Stimulated activated CD4-positive, alpha-beta T cell treated with anti-CD3 and anti-CD28 coated beads, Interleukin-2, amount 100 ng/mL, for 48 hours (primary cell): ENCODE results near the gene POP4.
A peak's percentile ranks its signal among the peaks of the same experiment; 100 is the strongest.

Source experiments
- DNase-seq, 2 donors: peaks; one replicate each; pipeline ENCODE4 v3.0.0-alpha.2; 2020

The POP4 gene

DNA sequence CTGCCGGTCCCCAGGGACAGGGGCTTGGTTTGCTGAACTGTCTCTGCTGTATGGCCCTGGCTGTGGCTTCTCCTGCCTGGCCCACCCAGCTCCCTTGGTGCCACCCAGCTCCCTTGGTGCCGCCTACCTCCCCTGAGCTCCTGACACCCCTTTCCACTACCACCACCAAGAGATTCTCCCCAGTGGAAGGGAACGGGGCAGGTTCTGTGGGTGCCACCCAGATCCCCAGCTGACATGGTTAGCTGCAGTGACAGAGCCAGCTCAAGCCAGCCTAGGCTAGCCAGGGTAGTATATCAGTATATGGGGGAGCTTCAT lies 28.5 kb upstream of the POP4 start:
- no peak for DNase-seq

DNA sequence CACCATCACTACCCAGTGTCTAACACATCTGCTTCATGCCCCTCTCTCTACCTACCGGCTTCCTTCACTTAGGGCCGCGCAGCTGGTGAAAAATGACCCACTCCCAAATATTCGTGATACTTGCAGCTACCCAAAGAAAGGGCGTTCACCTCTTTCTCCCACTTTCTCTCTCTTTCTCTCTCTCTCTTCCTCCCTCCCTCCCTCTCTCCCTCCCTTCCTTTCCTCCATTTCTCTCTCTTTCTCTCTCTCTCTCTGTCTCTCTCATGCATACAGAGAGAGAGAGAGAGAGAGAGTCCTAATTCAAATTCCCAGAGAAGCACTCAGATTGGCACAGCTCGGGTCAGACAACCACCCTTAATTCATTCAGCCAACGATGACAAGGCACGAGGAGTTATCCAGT lies 27.7 kb upstream of the POP4 start:
- no peak for DNase-seq

DNA sequence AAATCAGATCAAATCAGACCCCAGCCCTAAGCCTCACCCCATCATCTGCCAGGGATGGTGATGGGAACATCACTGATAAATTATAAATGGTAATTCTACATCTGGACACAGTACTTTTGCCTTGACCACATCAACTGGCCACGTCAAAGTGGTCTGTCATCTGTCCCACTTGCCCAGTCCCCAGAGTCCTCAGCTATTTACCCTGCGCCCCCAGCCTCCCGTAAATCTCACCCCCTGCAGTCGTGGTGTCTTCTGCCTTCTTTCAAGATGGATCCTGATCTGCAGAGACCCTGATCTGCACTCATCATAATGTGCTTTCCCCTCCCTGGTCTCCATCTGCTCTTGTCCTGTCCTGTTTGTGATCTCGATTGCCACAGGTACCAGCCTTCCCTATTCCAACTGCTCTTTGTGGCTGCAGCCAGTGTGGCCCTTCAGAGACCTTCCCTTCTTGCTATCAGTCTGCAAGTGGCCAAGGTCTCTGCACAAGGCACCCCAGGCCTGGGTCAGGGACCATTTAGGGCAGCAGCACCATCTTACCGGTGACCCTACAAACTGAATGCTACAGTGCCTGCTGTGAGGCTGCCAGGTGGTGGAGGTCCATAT lies 26.7 kb upstream of the POP4 start:
- no peak for DNase-seq

DNA sequence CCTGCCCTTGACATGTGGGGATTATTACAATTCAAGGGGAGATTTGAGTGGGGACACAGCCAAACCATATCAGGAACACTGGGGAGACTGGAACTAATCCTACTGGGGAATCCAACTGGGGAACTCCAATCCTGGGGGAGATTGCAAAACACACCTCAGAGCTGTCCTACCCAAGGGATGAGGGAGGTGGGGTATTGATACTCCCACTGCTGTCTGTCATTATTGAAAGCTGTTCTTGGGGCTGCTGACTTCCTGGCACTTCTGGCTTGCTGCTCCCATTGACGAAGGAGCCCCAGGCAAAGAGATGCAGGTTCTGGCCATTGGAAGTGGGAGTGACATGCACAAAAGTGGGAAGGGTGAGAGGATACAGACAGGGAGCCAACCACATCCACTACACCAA lies 24.7 kb upstream of the POP4 start:
- no peak for DNase-seq

DNA sequence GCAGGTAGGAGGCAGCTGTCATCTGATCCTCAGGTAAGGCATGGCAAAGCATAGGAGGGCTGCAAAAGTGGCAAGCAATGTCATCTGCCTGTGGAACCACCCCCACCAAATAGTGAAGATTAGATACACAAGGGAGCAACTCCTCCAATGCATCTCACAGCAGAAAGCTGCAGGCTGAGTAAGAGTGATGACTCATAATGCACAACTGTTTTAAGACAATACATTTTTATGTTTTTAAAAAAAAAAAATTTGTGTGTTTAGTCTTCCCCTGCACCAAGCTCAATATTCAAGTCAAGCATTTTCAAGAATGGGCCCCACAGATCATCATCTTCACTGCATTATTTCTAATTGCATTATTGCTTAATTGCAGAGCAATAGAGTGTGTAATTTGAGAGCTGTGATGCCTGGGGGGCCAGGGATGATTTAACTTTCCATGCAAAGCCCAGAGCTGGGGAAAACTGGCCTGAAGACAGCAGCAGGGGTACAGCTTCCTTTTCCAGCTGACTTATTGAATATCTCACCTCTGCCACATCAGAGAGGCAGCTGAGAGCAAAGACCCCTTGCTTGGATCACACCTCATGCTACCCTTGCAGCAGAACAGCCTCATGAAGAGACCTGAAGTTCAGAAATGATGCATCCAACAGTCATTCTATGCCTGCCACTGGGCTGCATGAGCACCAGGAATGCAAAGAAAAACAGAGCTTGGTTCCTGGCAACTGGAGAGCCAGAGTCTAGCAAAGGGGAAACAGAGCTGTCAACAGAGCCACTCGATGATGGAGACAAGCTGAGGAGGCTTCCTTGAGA lies 22.7 kb upstream of the POP4 start:
- no peak for DNase-seq

DNA sequence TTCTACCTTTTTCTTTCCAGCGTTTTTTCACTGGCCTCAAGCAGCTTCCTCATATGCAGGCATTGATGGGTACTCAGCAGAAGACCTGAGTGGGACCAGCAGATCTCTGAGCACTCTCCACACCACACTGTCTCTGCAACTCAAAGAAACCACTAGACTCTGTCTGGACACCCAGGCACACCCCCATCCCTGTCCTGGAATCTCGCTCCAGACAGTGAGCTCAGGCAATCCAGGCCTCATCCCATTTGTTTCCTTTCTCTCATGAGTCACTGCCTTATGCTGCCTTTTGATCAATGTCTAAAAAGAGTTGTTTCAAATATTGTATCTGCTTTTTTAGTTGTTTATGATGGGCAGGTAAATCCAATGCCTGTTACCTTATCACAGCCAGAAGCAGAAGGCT lies 19.7 kb upstream of the POP4 start:
- DNase-seq = no peak

DNA sequence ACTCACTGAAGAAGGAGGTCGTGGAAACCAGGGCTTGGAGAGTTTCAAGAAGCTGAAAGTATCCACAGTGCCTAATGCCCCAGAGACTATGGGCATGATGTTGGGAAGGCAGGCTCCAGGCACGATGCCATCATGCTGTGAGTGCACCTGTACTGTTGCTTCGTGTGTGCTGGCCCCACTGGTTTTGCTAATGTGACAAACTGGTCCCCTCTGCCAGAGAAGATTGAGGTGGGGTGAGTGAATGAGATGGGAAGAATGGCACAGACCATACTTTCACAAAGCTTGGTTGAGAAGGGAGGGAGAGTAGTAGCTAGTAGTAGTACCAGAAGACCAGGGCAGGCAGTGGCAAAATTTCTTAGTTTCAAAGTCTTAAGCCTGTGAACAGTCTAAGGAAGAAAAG lies 19.0 kb upstream of the POP4 start:
- DNase-seq = no peak

DNA sequence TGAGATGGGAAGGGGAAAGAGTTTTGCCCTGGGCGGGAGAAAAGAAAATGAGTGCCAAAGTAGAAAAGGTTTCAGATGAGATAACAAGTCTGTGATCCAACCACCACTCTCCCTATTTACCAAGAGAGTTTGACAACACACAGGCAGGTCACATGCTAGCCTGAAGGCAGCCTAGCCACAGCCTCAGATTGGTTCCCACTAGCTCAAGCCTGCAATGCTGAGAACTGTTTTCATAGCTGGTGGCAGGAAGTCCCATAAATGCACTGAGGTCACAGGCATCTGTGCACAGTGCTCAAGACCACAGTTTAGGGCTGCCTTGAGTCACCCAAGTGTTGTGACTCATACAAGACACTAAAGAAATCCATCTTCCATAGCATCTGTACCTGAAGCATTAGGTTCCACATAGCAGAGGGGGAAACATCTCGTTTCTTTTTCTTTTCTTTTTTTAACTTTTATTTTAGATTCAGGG lies 18.5 kb upstream of the POP4 start:
- peak; percentile 34 to 53 for DNase-seq

DNA sequence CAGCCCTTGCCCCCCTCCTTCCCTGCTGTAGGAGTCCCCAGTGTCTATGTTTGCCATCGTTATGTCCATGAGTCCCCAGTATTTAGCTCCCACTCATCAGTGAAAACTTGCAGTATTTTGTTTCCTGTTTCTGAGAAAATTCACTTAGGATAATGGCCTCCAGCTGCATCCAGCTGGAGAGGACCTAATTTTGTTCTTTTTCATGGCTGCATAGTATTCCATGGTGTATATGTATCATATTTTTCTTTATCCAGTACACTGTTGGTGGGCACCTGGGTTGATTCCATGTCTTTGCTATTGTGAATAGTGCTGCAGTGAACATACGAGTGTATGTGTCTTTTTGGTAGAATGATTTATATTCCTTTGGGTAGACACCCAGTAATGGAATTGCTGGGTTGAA lies 18.0 kb upstream of the POP4 start:
- no peak for DNase-seq

DNA sequence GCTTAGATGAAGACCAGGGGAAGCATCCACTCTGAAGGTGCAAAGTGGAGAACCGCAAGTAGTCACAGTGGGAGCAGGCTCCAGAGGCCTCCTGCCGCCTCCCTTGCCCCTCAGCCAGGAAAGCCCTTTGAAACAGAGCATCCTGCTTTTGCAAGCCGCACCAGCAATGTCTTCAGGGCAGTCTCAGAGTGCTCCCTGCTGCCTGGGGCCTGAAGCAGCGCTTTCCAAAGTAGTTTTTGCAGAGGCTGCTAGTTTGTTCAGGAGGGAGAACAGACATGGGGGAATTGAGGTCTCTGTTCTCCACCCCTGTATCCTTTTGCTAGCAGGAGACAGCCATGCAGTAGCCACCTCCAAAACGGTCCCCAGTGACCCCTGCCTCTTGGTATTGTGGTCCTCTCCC lies 15.8 kb upstream of the POP4 start:
- DNase-seq = no peak

DNA sequence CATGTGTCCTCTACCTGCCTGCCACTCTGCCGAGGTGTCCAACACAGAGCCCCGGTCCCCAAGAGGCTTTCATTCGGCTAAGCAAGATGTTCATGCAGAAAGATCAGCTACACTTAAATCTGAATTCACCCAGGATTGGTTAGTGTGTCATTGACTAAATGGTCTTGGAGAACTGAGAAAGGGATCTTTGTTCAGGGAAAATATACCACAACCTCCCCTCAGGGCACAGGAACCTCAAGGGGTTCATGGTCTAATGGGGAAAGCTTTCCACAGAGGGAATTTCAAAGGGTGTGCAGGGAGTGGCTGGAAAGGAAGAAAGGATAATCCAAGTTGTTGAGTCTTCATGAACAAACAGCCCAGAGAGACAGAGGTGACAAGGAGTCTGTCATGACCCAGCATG lies 14.4 kb upstream of the POP4 start:
- DNase-seq = no peak

DNA sequence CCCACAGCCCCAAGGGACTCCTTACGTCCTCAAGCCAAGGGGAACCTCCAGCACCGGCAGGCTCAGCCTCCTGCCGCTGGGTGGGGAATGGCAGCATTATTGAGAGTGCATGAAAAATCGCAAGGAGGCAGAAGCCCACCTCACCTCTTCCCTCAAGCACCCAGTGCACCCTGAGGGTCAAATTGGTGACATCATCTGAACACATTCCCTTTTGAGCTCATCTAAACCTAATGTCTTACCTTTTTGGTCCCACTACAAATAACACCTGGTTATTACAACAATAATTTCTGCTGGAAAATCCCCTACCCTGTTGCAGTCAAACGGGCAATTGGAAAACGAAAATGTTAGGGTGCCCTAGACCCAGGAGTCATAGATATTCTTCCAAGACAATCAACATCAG lies 12.2 kb upstream of the POP4 start:
- no peak for DNase-seq

DNA sequence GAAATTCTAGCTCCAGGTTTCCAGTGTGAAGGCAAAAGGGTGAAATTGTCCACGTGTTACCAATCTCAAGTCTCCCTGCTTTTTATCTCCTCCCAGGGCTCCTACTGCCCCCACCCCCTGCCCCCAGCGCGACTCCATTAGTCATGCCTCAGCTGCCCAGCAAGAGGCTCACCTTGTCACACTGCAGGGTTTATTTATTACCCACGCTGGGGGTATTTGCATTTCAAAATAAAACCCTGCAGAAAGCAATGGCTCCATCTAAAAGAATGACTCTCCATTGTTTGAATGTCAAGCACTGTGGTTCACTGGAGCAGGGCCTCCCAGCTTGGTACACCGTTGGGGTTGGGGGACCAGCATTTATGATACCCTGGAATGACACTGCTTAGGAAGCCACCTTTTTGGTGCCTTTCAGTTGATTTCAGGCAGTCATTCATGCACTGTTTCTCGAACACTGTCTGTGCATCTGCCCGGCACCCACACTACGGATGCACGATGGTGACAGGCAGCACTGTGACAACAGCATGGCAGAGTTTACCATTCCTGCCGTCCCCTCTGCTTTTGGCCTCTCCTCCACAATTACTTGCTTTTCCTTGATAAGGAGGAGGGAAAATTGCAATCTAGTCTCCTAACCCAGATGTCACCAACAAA lies 9.9 kb upstream of the POP4 start:
- no peak for DNase-seq

DNA sequence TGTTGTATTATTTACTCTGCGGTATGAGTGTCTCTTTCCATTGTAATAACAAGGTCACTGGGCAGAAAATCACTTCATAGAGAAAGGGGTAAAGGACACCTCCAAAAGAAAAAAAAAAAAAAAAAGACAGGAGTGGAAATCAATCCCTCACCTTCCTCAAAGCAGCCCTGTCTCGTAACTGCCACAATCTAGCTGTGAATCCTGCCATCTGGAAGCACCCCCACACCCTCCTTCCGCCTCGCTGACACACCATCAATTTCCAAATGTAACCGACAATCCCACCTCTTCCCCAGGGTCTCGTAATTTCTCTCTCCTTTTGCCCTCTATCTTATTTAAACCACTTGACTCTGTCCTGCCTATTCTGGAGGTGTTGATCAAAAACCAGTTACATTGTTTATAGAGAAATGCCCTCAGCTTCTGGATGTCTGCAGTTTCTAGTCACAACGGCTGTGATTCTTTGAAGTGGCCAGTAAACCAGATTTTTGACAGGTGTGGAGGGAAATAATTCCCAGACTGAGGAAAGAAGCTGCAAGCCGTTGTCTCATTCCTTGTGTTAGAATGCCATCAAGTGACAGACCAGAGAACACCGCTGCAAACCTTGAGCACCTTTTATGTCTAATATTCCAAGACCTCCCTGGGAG lies 9.1 kb upstream of the POP4 start:
- no peak for DNase-seq

DNA sequence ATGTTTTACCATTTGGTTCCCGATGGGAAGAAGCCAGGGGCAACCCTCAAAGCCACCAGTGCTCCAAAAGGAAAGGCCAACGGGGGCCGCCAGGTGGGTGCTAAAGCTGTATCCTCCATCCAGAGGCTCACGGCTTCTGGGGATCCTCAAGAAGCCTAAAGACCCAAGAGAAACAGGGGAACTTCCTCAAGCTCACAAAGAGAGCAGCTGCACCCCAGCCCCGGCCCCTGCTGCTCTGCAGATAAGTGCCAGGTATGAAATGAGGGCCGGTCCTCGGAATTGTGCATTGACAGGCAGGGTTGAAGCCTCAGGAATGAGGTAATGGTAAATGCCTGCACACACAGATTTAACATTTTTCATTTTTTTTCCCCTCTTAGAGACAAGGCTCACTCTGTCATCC lies 8.0 kb upstream of the POP4 start:
- DNase-seq = no peak

DNA sequence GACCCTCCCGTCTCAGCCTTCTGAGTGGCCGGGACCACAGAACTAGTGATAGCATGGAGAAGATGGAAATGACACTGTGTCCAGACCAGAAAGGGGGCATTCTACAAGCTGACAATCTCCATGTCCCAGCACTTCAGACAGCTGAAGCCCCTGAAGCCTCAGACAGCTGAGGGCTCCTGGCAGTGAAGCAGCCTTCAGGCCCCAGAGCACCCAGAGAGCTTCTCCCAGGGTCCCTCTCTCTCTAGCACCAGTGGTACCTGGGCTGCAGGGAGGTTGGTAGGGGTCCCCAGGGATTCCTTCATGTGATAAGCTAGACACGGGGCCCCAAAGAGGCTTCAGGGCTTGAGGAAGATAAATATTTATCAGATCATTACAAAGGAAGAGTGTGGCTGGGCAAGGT lies 7.6 kb upstream of the POP4 start:
- no peak for DNase-seq

DNA sequence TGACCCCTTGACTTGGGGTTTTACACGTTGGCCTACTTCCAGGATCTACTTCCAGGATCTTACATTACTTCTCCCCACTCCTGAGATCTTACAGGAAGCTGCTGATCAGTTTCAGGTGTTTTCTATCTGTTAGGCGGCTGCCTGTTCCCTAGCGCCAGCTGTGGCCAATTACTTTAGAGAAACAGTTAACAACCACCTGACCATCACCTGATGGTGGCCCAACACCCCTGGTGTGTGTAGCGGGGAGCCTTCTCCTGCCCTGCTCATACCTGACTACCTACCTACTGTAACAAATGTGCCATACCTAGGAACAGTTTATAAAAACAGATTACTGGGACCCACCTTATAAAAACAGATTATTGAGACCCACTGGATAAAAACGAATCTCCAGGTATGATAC lies 2.8 kb upstream of the POP4 start:
- no peak for DNase-seq

DNA sequence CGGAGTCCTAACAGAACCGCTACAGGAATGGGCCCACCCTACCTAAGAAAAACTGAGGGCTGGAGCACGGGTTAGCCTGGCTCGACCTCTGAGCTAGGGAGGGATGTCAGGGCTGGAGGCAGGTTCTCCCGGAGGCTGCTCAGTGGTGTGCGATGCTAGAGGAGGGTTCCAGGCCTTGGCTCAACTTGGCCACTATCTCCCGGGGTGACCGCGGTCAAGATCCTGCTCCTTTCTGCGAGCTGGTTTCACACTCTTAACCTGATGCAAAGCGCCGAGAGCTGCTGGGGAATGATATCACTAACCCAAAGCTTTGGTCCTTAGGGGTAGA lies 301 bp downstream of the POP4 start:
- no peak for DNase-seq

DNA sequence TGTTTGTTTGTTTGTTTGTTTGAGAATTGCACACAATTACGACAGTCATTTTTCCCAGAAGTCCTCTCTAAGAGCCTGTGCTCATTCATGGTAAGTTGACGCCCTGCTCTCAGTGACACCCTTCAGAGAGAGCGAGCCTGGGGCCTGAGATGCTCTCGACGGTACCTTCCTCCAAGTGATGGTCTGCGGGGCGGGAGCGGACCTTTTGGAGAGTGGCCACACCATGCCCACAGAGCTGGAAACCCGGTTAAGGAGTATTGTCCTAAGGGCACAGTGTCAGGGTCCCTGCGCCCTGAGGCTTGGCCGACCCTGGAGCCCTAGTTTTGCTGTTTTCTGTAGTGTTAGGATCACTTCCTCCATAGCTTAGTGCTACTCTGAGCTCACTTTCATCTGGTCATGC lies 3.6 kb downstream of the POP4 start:
- no peak for DNase-seq

DNA sequence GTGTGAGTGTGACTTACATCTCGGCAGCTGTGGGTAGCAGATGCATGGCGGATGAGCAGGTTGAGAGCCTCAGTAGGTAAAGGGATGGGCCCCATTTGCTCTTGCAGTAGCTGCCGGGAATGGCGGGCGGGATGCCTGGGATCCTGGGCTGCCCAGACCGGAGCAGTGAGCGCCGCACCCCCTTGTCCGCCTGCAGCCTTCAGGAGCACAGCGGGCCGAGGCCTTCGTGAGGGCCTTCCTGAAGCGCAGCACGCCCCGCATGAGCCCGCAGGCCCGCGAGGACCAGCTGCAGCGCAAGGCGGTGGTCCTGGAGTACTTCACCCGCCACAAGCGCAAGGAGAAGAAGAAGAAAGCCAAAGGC lies 4.1 kb downstream of the POP4 start:
- DNase-seq = no peak

DNA sequence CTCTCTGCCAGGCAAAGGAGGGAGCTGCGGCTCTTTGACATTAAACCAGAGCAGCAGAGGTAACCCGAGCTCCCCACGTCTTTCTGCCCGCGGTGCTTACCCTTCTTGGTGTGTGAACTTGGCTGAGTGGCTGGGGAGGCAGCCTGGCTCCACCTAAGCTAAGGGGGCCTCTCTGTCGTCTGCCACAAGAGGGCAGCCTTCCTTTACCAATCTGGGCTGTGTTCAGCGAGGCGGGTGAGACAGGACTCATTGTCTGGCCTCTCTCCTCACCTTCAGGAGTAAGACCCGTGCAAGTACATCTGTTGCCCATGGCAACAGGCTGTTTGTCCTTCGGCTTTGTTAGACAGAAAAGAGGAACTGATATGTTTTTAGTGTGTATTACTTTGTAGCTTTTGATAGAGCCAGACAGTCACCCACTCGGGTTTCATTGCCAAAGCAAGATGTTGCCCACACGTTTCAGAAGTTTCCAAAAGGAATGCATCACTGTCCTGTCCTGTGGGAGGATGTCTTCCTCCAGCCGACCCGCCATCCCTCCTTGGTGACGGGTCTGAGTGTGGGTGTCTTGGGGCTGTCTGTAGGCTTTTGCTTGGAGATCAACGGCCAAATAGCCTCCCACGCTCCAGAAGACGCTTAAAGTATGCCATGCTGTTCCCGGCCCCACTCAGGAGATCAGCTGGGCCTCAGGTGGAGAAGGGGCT lies 4.6 kb downstream of the POP4 start:
- DNase-seq = peak; percentile 78 to 82

DNA sequence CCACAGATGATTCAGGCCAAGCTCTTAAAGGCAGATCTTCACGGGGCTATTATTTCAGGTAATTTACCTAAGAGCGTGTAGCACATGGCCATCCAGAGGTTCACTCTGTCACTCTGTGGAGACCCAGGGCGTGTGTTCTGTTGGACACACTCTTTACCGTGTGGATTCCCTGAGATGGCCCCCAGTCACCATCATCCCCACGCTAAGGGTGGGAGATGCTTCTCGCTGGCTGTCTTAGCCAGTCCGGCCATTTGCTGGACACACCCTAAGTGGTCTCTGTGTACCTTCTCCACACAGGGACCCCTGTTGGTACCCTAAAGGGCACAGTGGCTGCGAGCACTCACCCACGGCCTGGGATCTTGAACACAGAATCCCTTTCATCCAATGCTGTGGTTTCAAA lies 6.0 kb downstream of the POP4 start:
- no peak for DNase-seq

DNA sequence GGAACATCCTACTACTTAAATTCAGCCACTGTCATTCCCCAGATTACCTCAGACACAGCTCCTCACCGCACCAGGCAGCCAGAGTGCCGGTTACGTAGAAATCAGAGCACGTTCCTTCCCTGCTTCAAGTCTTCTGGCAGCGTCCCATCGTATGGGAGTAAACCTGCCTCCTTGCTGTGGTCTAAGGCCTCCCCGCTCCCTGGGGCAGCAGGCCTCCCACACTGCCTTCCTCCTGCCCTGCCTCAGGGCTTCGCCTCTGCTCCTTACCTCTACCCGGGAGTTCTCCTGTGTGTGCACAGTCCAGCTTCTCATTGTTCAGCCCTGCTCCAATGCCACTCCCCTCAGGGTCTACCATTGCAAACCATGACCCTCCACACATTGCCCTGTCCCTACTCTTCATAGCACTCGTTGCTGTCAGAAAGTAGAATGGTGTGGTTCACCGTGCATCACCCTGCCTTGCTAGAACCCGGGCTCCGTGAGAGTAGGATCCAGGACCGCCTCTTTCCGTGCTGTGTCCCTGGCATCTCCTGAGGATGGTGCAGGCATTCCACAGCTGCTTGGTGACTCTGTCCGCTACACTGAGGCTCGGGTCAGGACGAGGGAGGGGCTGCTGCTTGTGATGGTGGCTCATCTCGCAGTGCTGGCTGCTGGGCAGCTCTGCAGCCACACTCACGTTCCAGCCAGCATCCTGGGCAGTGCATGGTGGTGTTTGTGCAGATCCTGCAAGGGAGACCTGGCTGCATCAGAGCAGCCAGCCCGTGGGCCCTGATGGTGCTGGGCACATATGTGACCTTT lies 6.9 kb downstream of the POP4 start:
- DNase-seq = no peak
